SK-N-SH (cell line): ENCODE measurements around the gene ASCL5. TPM values are rescaled to one million over a fixed set of nuclear protein-coding genes. Genes with fewer than 3 reads are reported as not detected.

Source experiments
- CTCF ChIA-PET: fragments of 300-600, 350-600 bp; formaldehyde crosslinking; extraction: SDS; loops from one replicate; lab custom pipeline; 2021; lab: Yijun Ruan, JAX
- POLR2A ChIA-PET: fragments of 350-600 bp; sonication (Branson Sonifier 250); formaldehyde crosslinking; extraction: SDS; loops from one replicate; lab custom pipeline; 2020; ENCODE audit warnings: antibody characterized with exemption, inconsistent platforms; lab: Yijun Ruan, JAX
- DNase-seq: peaks from one replicate; pipeline ENCODE4 v3.0.0; 2012
- H2AFZ ChIP-seq: fragments of 200-600 bp; sonication (generic); 2 replicates; pipeline ENCODE4 v1.8.1; 2016; ENCODE audit warnings: antibody characterized with exemption, mild to moderate bottlenecking, low read depth
- H3F3A ChIP-seq: fragments of 200-600 bp; sonication (generic); replicated peaks from 2 replicates; pipeline ENCODE3; 2016; ENCODE audit warnings: antibody characterized with exemption, mild to moderate bottlenecking; ENCODE audit not compliant: insufficient read depth
- H3K27ac ChIP-seq, 2 experiments: fragments of 200-500 bp in 1 of 2; fragments of 200-600 bp in 1 of 2; sonication (Bioruptor generic) in 1 of 2; sonication (generic), shearing (Covaris generic) in 1 of 2; 2 replicates each; pipeline versions ENCODE4 v1.5.1 to v1.6.1; 2014 to 2016; ENCODE audit warnings: low read depth in 2 of 2, inconsistent platforms in 1 of 2, low read length in 1 of 2, mild to moderate bottlenecking in 1 of 2, mixed read lengths in 1 of 2
- H3K27me3 ChIP-seq: fragments of 200-600 bp; sonication (generic), shearing (Covaris generic); 2 replicates; pipeline ENCODE4 v1.6.1; 2016; ENCODE audit warnings: mixed run types; ENCODE audit not compliant: insufficient read depth
- H3K36me3 ChIP-seq, 2 experiments: fragments of 200-500 bp in 1 of 2; fragments of 200-600 bp in 1 of 2; sonication (Bioruptor generic) in 1 of 2; sonication (generic) in 1 of 2; replicated peaks in 1 of 2; 2 replicates each; pipeline versions ENCODE3 to v1.5.1; 2014 to 2016; ENCODE audit warnings: low read length in 1 of 2, mild to moderate bottlenecking in 1 of 2; ENCODE audit not compliant: insufficient read depth in 2 of 2, control insufficient read depth in 1 of 2
- H3K4me1 ChIP-seq, 2 experiments: fragments of 200-500 bp in 1 of 2; fragments of 200-600 bp in 1 of 2; sonication (Bioruptor generic) in 1 of 2; sonication (generic), shearing (Covaris generic) in 1 of 2; 2 replicates each; pipeline versions ENCODE4 v1.5.1 to v1.6.1; 2014 to 2016; ENCODE audit warnings: low read depth in 1 of 2, low read length in 1 of 2, mixed run types in 1 of 2; ENCODE audit not compliant: insufficient read depth in 2 of 2, control insufficient read depth in 1 of 2
- H3K4me2 ChIP-seq: fragments of 200-600 bp; sonication (generic), shearing (Covaris generic); 2 replicates; pipeline ENCODE4 v1.6.1; 2017; ENCODE audit warnings: mixed run types
- H3K4me3 ChIP-seq, 2 experiments: fragments of 200-500 bp in 1 of 2; fragments of 200-600 bp in 1 of 2; sonication (Bioruptor generic) in 1 of 2; sonication (generic), shearing (Covaris generic) in 1 of 2; 2 replicates each; pipeline versions ENCODE4 v1.5.1 to v1.8.1; 2014 to 2016; ENCODE audit warnings: low read depth in 2 of 2, inconsistent platforms in 1 of 2, low read length in 1 of 2, mild to moderate bottlenecking in 1 of 2, mixed read lengths in 1 of 2, moderate library complexity in 1 of 2
- H3K79me2 ChIP-seq: fragments of 200-600 bp; sonication (generic); 2 replicates; pipeline ENCODE4 v1.8.1; 2017; ENCODE audit warnings: mild to moderate bottlenecking; ENCODE audit not compliant: insufficient read depth
- H3K9ac ChIP-seq: fragments of 200-600 bp; sonication (generic); 2 replicates; pipeline ENCODE4 v1.6.1; 2017; ENCODE audit warnings: mixed run types
- H3K9me2 ChIP-seq: fragments of 200-600 bp; sonication (generic); 2 replicates; pipeline ENCODE4 v1.6.1; 2017; ENCODE audit warnings: mixed run types
- H3K9me3 ChIP-seq: fragments of 200-600 bp; sonication (generic); 2 replicates; pipeline ENCODE4 v1.6.1; 2017; ENCODE audit warnings: mixed run types, mild to moderate bottlenecking, moderate library complexity
- H4K20me1 ChIP-seq: fragments of 200-600 bp; sonication (generic); 2 replicates; pipeline ENCODE4 v1.6.1; 2017; ENCODE audit warnings: mild to moderate bottlenecking, mixed run types; ENCODE audit not compliant: insufficient read depth
- EZH2phosphoT487 ChIP-seq: fragments of 200-600 bp; sonication (generic); IDR thresholded peaks from 2 replicates; pipeline ENCODE4 v1.6.1; 2017; ENCODE audit warnings: low read depth, mixed run types, mild to moderate bottlenecking, antibody characterized with exemption, moderate library complexity, borderline replicate concordance
- FOSL2 ChIP-seq: IDR thresholded peaks from 2 replicates; pipeline ENCODE4 v1.4.0; 2012; ENCODE audit warnings: low read depth, mild to moderate bottlenecking, moderate library complexity, borderline replicate concordance
- FOXJ3 ChIP-seq: sonication (generic); formaldehyde crosslinking; IDR thresholded peaks from 2 replicates; pipeline ENCODE4 v1.5.1; 2020; ENCODE audit warnings: mild to moderate bottlenecking, missing genetic modification reagents
- MAX ChIP-seq: IDR thresholded peaks from 2 replicates; pipeline ENCODE4 v1.4.0; 2012; ENCODE audit warnings: low read depth
- MXI1 ChIP-seq: IDR thresholded peaks from 2 replicates; pipeline ENCODE4 v1.6.1; 2012; ENCODE audit warnings: mild to moderate bottlenecking, low read depth, low read length, improper control_type of control experiment
- NFIC ChIP-seq: IDR thresholded peaks from 2 replicates; pipeline ENCODE4 v1.4.0; 2012; ENCODE audit warnings: borderline replicate concordance
- POLR2AphosphoS5 ChIP-seq: IDR thresholded peaks from 2 replicates; pipeline ENCODE4 v1.6.1; 2012; ENCODE audit warnings: low read depth, low read length
- RCOR1 ChIP-seq: fragments of 150-350 bp; IDR thresholded peaks from 2 replicates; pipeline ENCODE4 v1.6.1; 2017; ENCODE audit warnings: antibody characterized with exemption, low read length
- REST ChIP-seq: IDR thresholded peaks from 2 replicates; pipeline ENCODE4 v1.6.1; 2012; ENCODE audit warnings: mild to moderate bottlenecking, low read depth, low read length, moderate library complexity
- RFX5 ChIP-seq: IDR thresholded peaks from 2 replicates; pipeline ENCODE4 v1.6.1; 2012; ENCODE audit warnings: mild to moderate bottlenecking, improper control_type of control experiment, low read length
- RXRA ChIP-seq: IDR thresholded peaks from 2 replicates; pipeline ENCODE4 v1.4.0; 2012; ENCODE audit warnings: low read depth, mild to moderate bottlenecking, borderline replicate concordance
- SIN3A ChIP-seq: IDR thresholded peaks from 2 replicates; pipeline ENCODE4 v1.6.1; 2012; ENCODE audit warnings: low read depth, mild to moderate bottlenecking, low read length, moderate library complexity, borderline replicate concordance
- TAF1 ChIP-seq: IDR thresholded peaks from 2 replicates; pipeline ENCODE4 v1.6.1; 2012; ENCODE audit warnings: low read depth, mild to moderate bottlenecking, low read length, moderate library complexity, borderline replicate concordance
- TCF12 ChIP-seq: IDR thresholded peaks from 2 replicates; pipeline ENCODE4 v1.4.0; 2012
- whole genome bisulfite sequencing: methylation state at CpG from one replicate; pipeline ENCODE4 v1.1.6; 2017; ENCODE audit warnings: low lambda C conversion rate; 5-methylcytosine and 5-hydroxymethylcytosine counted together
- polyA plus RNA-seq, 3 experiments: library from polyadenylated mRNA; depleted of rRNA; stranded (reverse); fragments of >200 nt; gene quantifications; 2 replicates each; pipeline ENCODE4 v1.2.3, GENCODE V29; 2012
- TF ChIP-seq, protein P1 (sequence below): fragments of 150-350 bp; IDR thresholded peaks from 2 replicates; pipeline ENCODE4 v1.6.1; 2016; ENCODE audit warnings: mild to moderate bottlenecking, low read depth, low read length
- TF ChIP-seq, protein P2 (sequence below): fragments of 150-350 bp; IDR thresholded peaks from 2 replicates; pipeline ENCODE4 v1.6.1; 2017; ENCODE audit warnings: antibody characterized with exemption, low read length, low read depth, borderline replicate concordance

Gene ASCL5
- polyA plus RNA-seq, 1 of the 3 experiments (the other 2 are of a cell fraction): not detected

GRCh38 chr1:201083741-201084140 lies 43.2 kb downstream of the ASCL5 start:
- Histone ChIP-seq H3K9me3 (no peaks in the 10 kb centered on the region), H3K9ac (no peak overlapping the region), H3K36me3 (no peaks in the 10 kb centered on the region), H3F3A (no peaks in the 10 kb centered on the region), H3K27ac (no peak overlapping the region), H3K4me1 (no peaks in the 10 kb centered on the region), H3K4me2 (no peak overlapping the region), H4K20me1 (no peaks in the 10 kb centered on the region), H3K4me3 (no peak overlapping the region), H3K79me2 (no peaks in the 10 kb centered on the region), H2AFZ (no peak overlapping the region), H3K27me3 (peaks cover 19% of the 10 kb centered on the region; the same call in 1 of the 2 replicates), H3K9me2 (no peaks in the 10 kb centered on the region)
- no peak for DNase-seq
- TF ChIP-seq REST (no peak), POLR2AphosphoS5 (no peak), RFX5 (no peak), FOXJ3 (CRISPR knock-in tag) (no peak), EZH2phosphoT487 (no peak), FOSL2 (no peak), RXRA (no peak), MAX (no peak)
- TF ChIP-seq, protein P1, sequence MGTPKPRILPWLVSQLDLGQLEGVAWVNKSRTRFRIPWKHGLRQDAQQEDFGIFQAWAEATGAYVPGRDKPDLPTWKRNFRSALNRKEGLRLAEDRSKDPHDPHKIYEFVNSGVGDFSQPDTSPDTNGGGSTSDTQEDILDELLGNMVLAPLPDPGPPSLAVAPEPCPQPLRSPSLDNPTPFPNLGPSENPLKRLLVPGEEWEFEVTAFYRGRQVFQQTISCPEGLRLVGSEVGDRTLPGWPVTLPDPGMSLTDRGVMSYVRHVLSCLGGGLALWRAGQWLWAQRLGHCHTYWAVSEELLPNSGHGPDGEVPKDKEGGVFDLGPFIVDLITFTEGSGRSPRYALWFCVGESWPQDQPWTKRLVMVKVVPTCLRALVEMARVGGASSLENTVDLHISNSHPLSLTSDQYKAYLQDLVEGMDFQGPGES: no peak
- 43% methylated on average over 3 of the region's 3 CpGs for WGBS
- CTCF ChIA-PET: interaction anchor here (0.6 to 1.6 kb wide), 3 partner anchors 31 to 1057 kb away, joined by 3 read pairs; no protein-coding TSS in a partner anchor
- POLR2A ChIA-PET: no interaction called here

DNA sequence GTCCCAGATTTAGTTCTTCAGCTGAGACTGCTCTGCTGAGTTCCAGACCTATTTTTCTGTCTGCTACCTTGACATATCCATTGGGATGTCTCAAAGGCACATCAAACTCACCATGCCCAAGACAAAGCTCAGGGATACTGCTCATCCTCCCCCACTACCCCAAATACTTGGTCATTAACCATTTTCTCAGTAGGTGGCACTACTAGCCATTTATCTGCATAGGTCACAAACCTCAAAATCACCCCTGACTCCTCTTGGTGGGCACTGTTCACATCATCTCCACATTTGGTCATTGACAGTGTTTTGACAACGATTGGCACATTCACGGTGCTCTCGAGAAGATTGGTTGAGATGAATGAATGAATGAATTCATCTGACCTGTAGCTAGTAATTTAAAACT lies 46.8 kb downstream of the ASCL5 start:
- Histone ChIP-seq H4K20me1 (no peaks in the 10 kb centered on the region), H3K9ac (no peak overlapping the region), H3K9me2 (no peaks in the 10 kb centered on the region), H3K4me2 (no peak overlapping the region), H3F3A (no peaks in the 10 kb centered on the region), H3K27me3 (peaks cover 14% of the 10 kb centered on the region; the same call in 1 of the 2 replicates), H3K79me2 (no peaks in the 10 kb centered on the region), H3K4me1 (no peaks in the 10 kb centered on the region), H3K36me3 (no peaks in the 10 kb centered on the region), H3K27ac (no peak overlapping the region), H2AFZ (no peak overlapping the region), H3K9me3 (no peaks in the 10 kb centered on the region), H3K4me3 (no peak overlapping the region)
- ChIA-PET CTCF (interaction anchor here (1.0 to 3.0 kb wide), 5 partner anchors 10 to 107 kb away, joined by 3 to 14 read pairs (median 4); partner anchors contain the start of gene CACNA1S), POLR2A (no interaction called here)
- TF ChIP-seq TAF1 (no peak), POLR2AphosphoS5 (no peak), TCF12 (no peak), NFIC (no peak), SIN3A (no peak), RCOR1 (no peak), MAX (no peak), MXI1 (no peak)
- TF ChIP-seq, protein P1: no peak
- TF ChIP-seq, protein P2, sequence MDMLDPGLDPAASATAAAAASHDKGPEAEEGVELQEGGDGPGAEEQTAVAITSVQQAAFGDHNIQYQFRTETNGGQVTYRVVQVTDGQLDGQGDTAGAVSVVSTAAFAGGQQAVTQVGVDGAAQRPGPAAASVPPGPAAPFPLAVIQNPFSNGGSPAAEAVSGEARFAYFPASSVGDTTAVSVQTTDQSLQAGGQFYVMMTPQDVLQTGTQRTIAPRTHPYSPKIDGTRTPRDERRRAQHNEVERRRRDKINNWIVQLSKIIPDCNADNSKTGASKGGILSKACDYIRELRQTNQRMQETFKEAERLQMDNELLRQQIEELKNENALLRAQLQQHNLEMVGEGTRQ: no peak
- WGBS: 76% methylated on average over 3 of the region's 3 CpGs
- DNase-seq: no peak
